Fibroblast of lung (primary cell): ENCODE data around the gene GID8. TPM values are rescaled to one million over a fixed set of nuclear protein-coding genes. Genes with fewer than 3 reads are reported as not detected.

Experiments
- DNase-seq, 2 donors: peaks; one replicate each; pipeline versions ENCODE4 v3.0.0 to v3.0.0-alpha.2; 2010; ENCODE audit warnings: low read depth in 2 of 2
- H2AFZ ChIP-seq: 2 replicates; pipeline ENCODE4 v1.5.1; 2012; ENCODE audit warnings: low read length, control low read depth, inconsistent platforms
- H3K27ac ChIP-seq: 2 replicates; pipeline ENCODE4 v1.5.1; 2011; ENCODE audit warnings: low read length, control low read depth; ENCODE audit not compliant: insufficient read depth
- H3K27me3 ChIP-seq: 2 replicates; pipeline ENCODE4 v1.5.1; 2011; ENCODE audit warnings: mild to moderate bottlenecking, low read length; ENCODE audit not compliant: control insufficient read depth, insufficient read depth
- H3K36me3 ChIP-seq: 2 replicates; pipeline ENCODE4 v1.5.1; 2011; ENCODE audit warnings: low read length; ENCODE audit not compliant: control insufficient read depth, insufficient read depth
- H3K4me1 ChIP-seq: 2 replicates; pipeline ENCODE4 v1.5.1; 2011; ENCODE audit warnings: low read length; ENCODE audit not compliant: control insufficient read depth, insufficient read depth; ENCODE audit errors: extremely low read depth
- H3K4me2 ChIP-seq: 2 replicates; pipeline ENCODE4 v1.5.1; 2011; ENCODE audit warnings: low read length, control low read depth; ENCODE audit not compliant: insufficient read depth; ENCODE audit errors: extremely low read depth
- H3K4me3 ChIP-seq, 4 experiments: fragments of 200-600 bp in 1 of 4; sonication (generic) in 1 of 4; replicated peaks in 1 of 4; 2 replicates each; pipeline ENCODE4 v1.5.1; 2011 to 2016; ENCODE audit warnings: low read length in 4 of 4, low read depth in 3 of 4, mild to moderate bottlenecking in 3 of 4, control low read depth in 2 of 4, inconsistent platforms in 1 of 4, mixed read lengths in 1 of 4; ENCODE audit not compliant: insufficient read depth in 1 of 4; ENCODE audit errors: control extremely low read depth in 1 of 4
- H3K79me2 ChIP-seq: 2 replicates; pipeline ENCODE4 v1.5.1; 2012; ENCODE audit warnings: mild to moderate bottlenecking, low read length, inconsistent platforms; ENCODE audit not compliant: control insufficient read depth, insufficient read depth
- H3K9ac ChIP-seq: 2 replicates; pipeline ENCODE4 v1.5.1; 2011; ENCODE audit warnings: mild to moderate bottlenecking, low read length, control low read depth; ENCODE audit not compliant: insufficient read depth
- H3K9me3 ChIP-seq: 2 replicates; pipeline ENCODE4 v1.5.1; 2012; ENCODE audit warnings: low read depth, low read length; ENCODE audit not compliant: control insufficient read depth, insufficient read depth
- H4K20me1 ChIP-seq: 2 replicates; pipeline ENCODE4 v1.5.1; 2011; ENCODE audit warnings: low read length; ENCODE audit not compliant: control insufficient read depth, insufficient read depth; ENCODE audit errors: extremely low read depth
- CTCF ChIP-seq, 2 donors: IDR thresholded peaks in 1 of 2; conservative IDR thresholded peaks in 1 of 2; 1 replicate in 1 of 2; 2 replicates in 1 of 2; pipeline ENCODE4 v1.5.1; 2011 to 2012; ENCODE audit warnings: low read length in 2 of 2, control low read depth in 1 of 2, inconsistent platforms in 1 of 2, low read depth in 1 of 2, mild to moderate bottlenecking in 1 of 2
- EZH2 ChIP-seq: IDR thresholded peaks from 2 replicates; pipeline ENCODE4 v1.5.1; 2012; ENCODE audit warnings: low read length, control low read depth, mild to moderate bottlenecking; ENCODE audit errors: missing control alignments
- polyA plus RNA-seq, 2 donors: library from polyadenylated mRNA; depleted of rRNA in 1 of 2; stranded (reverse) in 1 of 2; unstranded in 1 of 2; fragments of >200 nt; gene quantifications; 2 replicates each; pipeline ENCODE4 v1.2.1, GENCODE V29; 2011 to 2012; ENCODE audit warnings: missing spikeins in 1 of 2
- total RNA-seq: library from RNA; depleted of rRNA; stranded (reverse); fragments of >200 nt; gene quantifications from 2 replicates; pipeline ENCODE4 v1.2.1, GENCODE V29; 2014

The GID8 gene
- total and polyA plus RNA-seq, 2 donors (not counting 1 experiment from before 2014, with no cell fraction given), result 23.0 to 33.9 TPM

- no peak overlapping the region for H2AFZ ChIP-seq
- H3K9me3 ChIP-seq, result no peaks in the 10 kb centered on the region
- H4K20me1 ChIP-seq, result no peaks in the 10 kb centered on the region
- H3K4me2 ChIP-seq, result no peak overlapping the region
- no peak overlapping the region for H3K9ac ChIP-seq
- H3K36me3 ChIP-seq, result peaks cover 12% of the 10 kb centered on the region
- TF ChIP-seq EZH2, result no peak
- no peak overlapping the region for H3K4me3 ChIP-seq
- H3K27me3 ChIP-seq, result no peaks in the 10 kb centered on the region
- DNase-seq, result no peak
- no peaks in the 10 kb centered on the region for H3K79me2 ChIP-seq
- no peak overlapping the region for H3K27ac ChIP-seq
- H3K4me1 ChIP-seq, result peaks cover 7% of the 10 kb centered on the region
Measured at GRCh38 chr20:62949962-62950361, 12.0 kb downstream of the GID8 start.

GRCh38 chr20:62950741-62951140 is 12.8 kb downstream of the GID8 start:
- no peak overlapping the region for H3K27ac ChIP-seq
- H3K27me3 ChIP-seq, result no peaks in the 10 kb centered on the region
- H3K4me3 ChIP-seq, result no peak overlapping the region
- H3K4me2 ChIP-seq, result no peak overlapping the region
- TF ChIP-seq CTCF (conservative IDR thresholded peaks at IDR 0.05 in 1 of 2, IDR thresholded peaks at IDR 0.05 in 1 of 2; ENCODE audit: low read depth in 1 of 2, low read length in 2 of 2) (no peak), EZH2 (no peak)
- no peak overlapping the region for H2AFZ ChIP-seq
- H3K9me3 ChIP-seq, result no peaks in the 10 kb centered on the region
- H3K36me3 ChIP-seq, result peaks cover 10% of the 10 kb centered on the region
- H3K4me1 ChIP-seq, result peaks cover 7% of the 10 kb centered on the region
- H3K79me2 ChIP-seq, result no peaks in the 10 kb centered on the region
- H3K9ac ChIP-seq, result no peak overlapping the region
- DNase-seq, result no peak
- no peaks in the 10 kb centered on the region for H4K20me1 ChIP-seq

GRCh38 chr20:62951143-62951895 is 13.4 kb downstream of the GID8 start:
- no peak overlapping the region for H3K4me3 ChIP-seq
- TF ChIP-seq CTCF (conservative IDR thresholded peaks at IDR 0.05 in 1 of 2, IDR thresholded peaks at IDR 0.05 in 1 of 2; ENCODE audit: low read depth in 1 of 2, low read length in 2 of 2), result no peak
- no peak for TF ChIP-seq EZH2
- H3K27me3 ChIP-seq, result no peaks in the 10 kb centered on the region
- H3K79me2 ChIP-seq, result no peaks in the 10 kb centered on the region
- no peak overlapping the region for H3K9ac ChIP-seq
- DNase-seq, result no peak
- H2AFZ ChIP-seq, result no peak overlapping the region
- H4K20me1 ChIP-seq, result no peaks in the 10 kb centered on the region
- H3K9me3 ChIP-seq, result no peaks in the 10 kb centered on the region
- no peak overlapping the region for H3K27ac ChIP-seq
- peaks cover 7% of the 10 kb centered on the region for H3K4me1 ChIP-seq
- no peak overlapping the region for H3K4me2 ChIP-seq
- H3K36me3 ChIP-seq, result peaks cover 5% of the 10 kb centered on the region
